Measurements from ENCODE around the gene SUPT6H. TPM values are rescaled to one million over a fixed set of nuclear protein-coding genes. Genes with fewer than 3 reads are reported as not detected.

SUPT6H gene
- total RNA-seq, 2 donors from 2014 or later: 26.5 to 37.2 TPM

DNA sequence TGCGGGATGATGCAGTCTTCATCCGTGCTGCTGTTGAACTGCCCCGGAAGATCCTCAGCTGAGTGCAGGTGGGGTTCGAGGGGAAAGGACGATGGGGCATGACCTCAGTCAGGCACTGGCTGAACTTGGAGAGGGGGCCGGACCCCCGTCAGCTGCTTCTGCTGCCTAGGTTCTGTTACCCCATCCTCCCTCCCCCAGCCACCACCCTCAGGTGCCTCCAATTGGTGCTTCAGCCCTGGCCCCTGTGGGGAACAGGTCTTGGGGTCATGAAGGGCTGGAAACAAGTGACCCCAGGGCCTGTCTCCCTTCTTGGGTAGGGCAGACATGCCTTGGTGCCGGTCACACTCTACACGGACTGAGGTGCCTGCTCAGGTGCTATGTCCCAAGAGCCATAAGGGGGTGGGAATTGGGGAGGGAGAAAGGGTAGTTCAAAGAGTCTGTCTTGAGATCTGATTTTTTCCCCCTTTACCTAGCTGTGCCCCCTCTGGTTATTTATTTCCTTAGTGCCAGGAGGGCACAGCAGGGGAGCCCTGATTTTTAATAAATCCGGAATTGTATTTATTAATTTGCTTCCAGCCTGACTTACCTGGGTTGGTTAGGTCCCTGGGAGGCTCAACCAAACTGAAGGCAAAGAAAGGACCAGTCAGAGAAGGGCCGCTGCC is 87.6 kb downstream of the SUPT6H start:
- H3K36me3 ChIP-seq (replicated peaks in 1 of 2; ENCODE audit: insufficient read depth in 1 of 2, low read depth in 2 of 2): peaks cover 0 to 7% of the 10 kb centered on the region in 2 donors

DNA sequence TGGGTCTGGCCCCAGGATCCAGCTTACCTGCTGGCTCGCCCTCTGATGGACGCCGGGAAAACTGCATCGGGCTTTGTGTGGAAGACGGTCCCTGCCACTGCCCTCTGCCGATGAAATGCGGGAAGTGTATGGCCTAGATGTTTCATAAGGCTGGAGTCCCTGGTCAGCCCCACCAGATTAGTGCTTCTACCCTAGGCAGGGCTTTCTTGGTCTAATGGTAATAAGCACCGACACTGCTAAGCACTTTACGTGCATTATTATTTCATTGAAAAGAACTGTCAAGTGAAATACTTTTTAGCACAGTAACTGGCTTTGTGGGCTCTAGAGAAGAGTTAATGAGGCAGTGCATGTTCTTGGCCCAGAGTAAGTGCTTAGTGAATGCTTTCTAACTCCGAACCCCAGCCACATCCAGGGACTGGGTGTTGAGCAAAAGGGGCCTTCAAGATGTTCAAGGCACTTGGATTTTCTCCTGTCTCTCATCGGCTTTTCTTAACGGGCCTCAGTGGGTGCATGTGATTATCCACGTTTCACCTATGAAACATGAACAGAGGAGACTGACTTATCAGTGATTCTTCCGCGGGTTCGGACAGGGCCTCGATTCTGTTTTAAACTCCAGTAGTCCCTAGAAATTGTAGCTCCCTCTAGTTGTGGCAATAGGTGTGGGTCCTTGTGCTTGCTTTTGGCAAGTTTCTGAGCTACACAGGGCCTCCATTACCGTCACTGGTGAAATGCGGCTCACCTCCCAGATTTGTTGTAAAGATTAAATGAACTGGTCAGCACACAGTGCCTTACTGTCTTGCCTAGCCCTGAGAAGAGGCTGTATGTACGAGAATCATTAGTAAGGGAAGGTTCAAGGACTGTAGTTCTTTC is 88.4 kb downstream of the SUPT6H start:
- DNase-seq (peak; percentile 96 to 99 (median 96)), ATAC-seq (peak; percentile 72)
- 19 to 37% methylated on average over 13 to 20 of the region's 20 CpGs for WGBS, 2 donors
- peak overlapping the region in 3 of 4 donors; percentile 33 to 98 (median 49) for H3K27ac ChIP-seq
- H3K4me3 ChIP-seq: no peak overlapping the region
- intact Hi-C loops (cut with DNase I): no loop called here
- H3K36me3 ChIP-seq (replicated peaks in 1 of 2; ENCODE audit: insufficient read depth in 1 of 2, low read depth in 2 of 2): peaks cover 0 to 7% of the 10 kb centered on the region in 2 donors
- TF ChIP-seq, protein P1, sequence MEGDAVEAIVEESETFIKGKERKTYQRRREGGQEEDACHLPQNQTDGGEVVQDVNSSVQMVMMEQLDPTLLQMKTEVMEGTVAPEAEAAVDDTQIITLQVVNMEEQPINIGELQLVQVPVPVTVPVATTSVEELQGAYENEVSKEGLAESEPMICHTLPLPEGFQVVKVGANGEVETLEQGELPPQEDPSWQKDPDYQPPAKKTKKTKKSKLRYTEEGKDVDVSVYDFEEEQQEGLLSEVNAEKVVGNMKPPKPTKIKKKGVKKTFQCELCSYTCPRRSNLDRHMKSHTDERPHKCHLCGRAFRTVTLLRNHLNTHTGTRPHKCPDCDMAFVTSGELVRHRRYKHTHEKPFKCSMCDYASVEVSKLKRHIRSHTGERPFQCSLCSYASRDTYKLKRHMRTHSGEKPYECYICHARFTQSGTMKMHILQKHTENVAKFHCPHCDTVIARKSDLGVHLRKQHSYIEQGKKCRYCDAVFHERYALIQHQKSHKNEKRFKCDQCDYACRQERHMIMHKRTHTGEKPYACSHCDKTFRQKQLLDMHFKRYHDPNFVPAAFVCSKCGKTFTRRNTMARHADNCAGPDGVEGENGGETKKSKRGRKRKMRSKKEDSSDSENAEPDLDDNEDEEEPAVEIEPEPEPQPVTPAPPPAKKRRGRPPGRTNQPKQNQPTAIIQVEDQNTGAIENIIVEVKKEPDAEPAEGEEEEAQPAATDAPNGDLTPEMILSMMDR (IDR thresholded peaks at IDR 0.05): peak; percentile 98 to 100 (median 100)
- TF ChIP-seq POLR2A (IDR thresholded peaks at IDR 0.05): peak in 1 of 3 donors; percentile 29
- no peaks in the 10 kb centered on the region for H3K27me3 ChIP-seq
- H3K9me3 ChIP-seq: no peaks in the 10 kb centered on the region
- peaks cover 55% of the 10 kb centered on the region for H3K4me1 ChIP-seq

More for the DNA sequence above, 87.6 kb downstream of the SUPT6H start:
- H3K9me3 ChIP-seq: no peaks in the 10 kb centered on the region
- peak overlapping the region in 3 of 4 donors; percentile 33 to 98 (median 49) for H3K27ac ChIP-seq
- WGBS, 2 donors: 20 to 52% methylated on average over 2 to 11 of the region's 11 CpGs
- H3K4me1 ChIP-seq: peaks cover 58% of the 10 kb centered on the region
- no peaks in the 10 kb centered on the region for H3K27me3 ChIP-seq
- DNase-seq (no peak), ATAC-seq (no peak)
- H3K4me3 ChIP-seq: no peak overlapping the region
- TF ChIP-seq, protein P1 (IDR thresholded peaks at IDR 0.05): no peak
- no peak for TF ChIP-seq POLR2A (IDR thresholded peaks at IDR 0.05)
- intact Hi-C loops (cut with DNase I): no loop called here

DNA sequence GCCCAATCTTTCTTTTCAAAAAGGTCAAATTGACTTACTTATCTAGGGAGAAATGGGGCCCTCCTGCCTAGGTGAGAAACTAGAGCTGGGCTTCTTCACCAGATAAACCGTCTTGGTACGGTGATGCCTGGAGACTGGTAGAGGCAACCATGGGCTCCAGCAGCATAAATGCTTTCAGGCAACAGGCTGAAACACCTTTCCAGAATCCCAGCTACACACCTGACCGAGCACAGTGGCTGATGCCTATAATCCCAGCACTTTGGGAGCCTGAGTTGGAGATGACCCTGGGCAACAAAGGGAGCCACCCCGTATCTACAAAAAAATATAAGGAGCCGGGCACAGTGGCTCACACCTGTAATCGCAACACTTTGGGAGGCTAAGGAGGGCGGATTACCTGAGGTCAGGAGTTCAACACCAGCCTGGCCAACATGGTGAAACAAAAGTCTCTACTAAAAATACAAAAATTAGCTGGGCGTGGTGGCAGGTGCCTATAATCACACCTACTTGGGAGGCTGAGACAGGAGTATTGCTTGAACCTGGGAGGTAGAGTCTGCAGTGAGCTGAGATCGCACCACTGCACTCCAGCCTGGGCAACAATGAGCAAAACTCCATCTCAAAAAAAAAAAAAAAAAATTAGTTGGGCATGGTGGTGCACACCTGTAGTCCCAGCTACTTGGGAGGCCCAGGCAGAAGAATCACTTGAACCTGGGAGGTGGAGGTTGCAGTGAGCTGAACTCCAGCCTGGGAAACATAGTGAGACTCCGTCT is 89.8 kb downstream of the SUPT6H start:
- peaks cover 0 to 7% of the 10 kb centered on the region in 2 donors for H3K36me3 ChIP-seq (replicated peaks in 1 of 2; ENCODE audit: insufficient read depth in 1 of 2, low read depth in 2 of 2)
- no peaks in the 10 kb centered on the region for H3K9me3 ChIP-seq
- peak in 1 of 4 donors; percentile 4 for DNase-seq
- peaks cover 48% of the 10 kb centered on the region for H3K4me1 ChIP-seq
- TF ChIP-seq, protein P1 (IDR thresholded peaks at IDR 0.05): no peak
- no peak for TF ChIP-seq POLR2A (IDR thresholded peaks at IDR 0.05)
- intact Hi-C loops (cut with DNase I): no loop called here
- no peak for ATAC-seq
- 91 to 93% methylated on average over 10 of the region's 10 CpGs for WGBS, 2 donors
- no peaks in the 10 kb centered on the region for H3K27me3 ChIP-seq
- H3K27ac ChIP-seq: no peak overlapping the region
- no peak overlapping the region for H3K4me3 ChIP-seq

Small RNA genes within 50 kb of the gene (small RNA-seq; reads per million reads assigned to genes)
- not detected for gene SNORD42A
- gene SNORD42B: not detected
- gene SNORD4A: not detected
- gene SNORD4B: not detected

Other genes with a start within 250 kb of the SUPT6H start
- gene SLC13A2, start 188.6 kb upstream of the SUPT6H start, total RNA-seq: 1 to 10 TPM in 1 of 2 donors, not detected in 1; 1.8 TPM
- gene FOXN1, start 155.9 kb upstream of the SUPT6H start, total RNA-seq: under 1 TPM in 1 of 2 donors, not detected in 1; 0.52 TPM
- gene UNC119, start 109.6 kb upstream of the SUPT6H start, total RNA-seq: 10 to 100 TPM; 25.7 to 29.3 TPM
- gene PIGS, start 90.7 kb upstream of the SUPT6H start, total RNA-seq: 10 to 100 TPM; 11.7 to 12.2 TPM
- gene ALDOC, start 85.3 kb upstream of the SUPT6H start, total RNA-seq: 10 to 100 TPM in 1 of 2 donors, 1 to 10 TPM in 1; 2.9 to 25.1 TPM
- 1 to 10 TPM in 1 of 2 donors, not detected in 1; 3.1 TPM for gene SPAG5, start 63.2 kb upstream of the SUPT6H start, total RNA-seq
- gene RSKR, start 48.0 kb upstream of the SUPT6H start, total RNA-seq: 10 to 100 TPM in 1 of 2 donors, 1 to 10 TPM in 1; 2.6 to 14.8 TPM
- 10 to 100 TPM; 70.8 to 87.3 TPM for gene BLTP2, start 17.0 kb upstream of the SUPT6H start, total RNA-seq
- gene SDF2, start 299 bp upstream of the SUPT6H start, total RNA-seq: 10 to 100 TPM; 13.8 to 22.8 TPM
- not detected for gene PROCA1, start 49.7 kb downstream of the SUPT6H start, total RNA-seq
- 10 to 100 TPM; 18.2 to 61.3 TPM for gene RAB34, start 55.7 kb downstream of the SUPT6H start, total RNA-seq
- 100 to 1,000 TPM; 208 to 220 TPM for gene RPL23A, start 57.8 kb downstream of the SUPT6H start, total RNA-seq
- 1 to 10 TPM; 2.0 to 3.1 TPM for gene TLCD1, start 64.0 kb downstream of the SUPT6H start, total RNA-seq
- gene NEK8, start 66.6 kb downstream of the SUPT6H start, total RNA-seq: 10 to 100 TPM in 1 of 2 donors, 1 to 10 TPM in 1; 2.9 to 18.5 TPM
- gene TRAF4, start 81.8 kb downstream of the SUPT6H start, total RNA-seq: 10 to 100 TPM; 27.5 to 48.1 TPM
- 10 to 100 TPM in 1 of 2 donors, 1 to 10 TPM in 1; 9.9 to 15.3 TPM for gene FAM222B, start 180.6 kb downstream of the SUPT6H start, total RNA-seq
- 10 to 100 TPM; 13.0 to 49.4 TPM for gene ERAL1, start 192.8 kb downstream of the SUPT6H start, total RNA-seq
- 10 to 100 TPM; 26.0 to 32.4 TPM for gene FLOT2, start 235.5 kb downstream of the SUPT6H start, total RNA-seq
- gene DHRS13, start 240.9 kb downstream of the SUPT6H start, total RNA-seq: 1 to 10 TPM; 7.3 to 9.9 TPM